HG02970 (cell line): ENCODE measurements around the gene CYBA.
"Not testable (repeated sequence)": the region's sequence is repeated elsewhere in the genome, so short reads cannot be mapped to it uniquely, and the experiment has no call there.

Experiments
- ATAC-seq: cut with Tn5 transposase; IDR thresholded peaks from one replicate; pipeline ENCODE4 v1.9.1; 2021; ENCODE audit warnings: mild to moderate bottlenecking, moderate library complexity, moderate number of reproducible peaks; ENCODE audit not compliant: unreplicated experiment, low FRiP score

Gene CYBA

GRCh38 chr16:88686439-88687253, 35.8 kb upstream of the CYBA start, which contains the start of gene SNAI3:
SNAI3 (minus strand) TSS chr16:88686507; CDS start chr16:88686406, 101 bp downstream.
- ATAC-seq, result peak; percentile 74

GRCh38 chr16:88686062-88686438, 35.2 kb upstream of the CYBA start:
- ATAC-seq, result peak; percentile 12

GRCh38 chr16:88685156-88686061, 34.6 kb upstream of the CYBA start:
- no peak for ATAC-seq

GRCh38 chr16:88684569-88685155, 33.8 kb upstream of the CYBA start:
- ATAC-seq, result no peak

- peak; percentile 45 for ATAC-seq
Measured at GRCh38 chr16:88681709-88682451, 31.0 kb upstream of the CYBA start.

- ATAC-seq, result peak; percentile 6
Measured at GRCh38 chr16:88681084-88681680, 30.3 kb upstream of the CYBA start.

- ATAC-seq, result no peak
Measured at GRCh38 chr16:88680554-88681083, 29.8 kb upstream of the CYBA start.

GRCh38 chr16:88678224-88678979, 27.5 kb upstream of the CYBA start:
- no peak for ATAC-seq

- no peak for ATAC-seq
Measured at GRCh38 chr16:88677721-88678120, 26.9 kb upstream of the CYBA start.

GRCh38 chr16:88676502-88677242, 25.8 kb upstream of the CYBA start:
- ATAC-seq, result no peak

- no peak for ATAC-seq
Measured at GRCh38 chr16:88673716-88674379, 23.0 kb upstream of the CYBA start.

GRCh38 chr16:88672776-88673175, 21.9 kb upstream of the CYBA start:
- ATAC-seq, result no peak

- no peak for ATAC-seq
Measured at GRCh38 chr16:88671806-88672205, 21.0 kb upstream of the CYBA start.

GRCh38 chr16:88669980-88670379, 19.1 kb upstream of the CYBA start:
- no peak for ATAC-seq

- not testable (repeated sequence) for ATAC-seq
Measured at GRCh38 chr16:88669493-88669892, 18.6 kb upstream of the CYBA start.

- no peak for ATAC-seq
Measured at GRCh38 chr16:88667461-88667860, 16.6 kb upstream of the CYBA start.

- ATAC-seq, result no peak
Measured at GRCh38 chr16:88665570-88665969, 14.7 kb upstream of the CYBA start.

GRCh38 chr16:88665148-88665547, 14.3 kb upstream of the CYBA start:
- ATAC-seq, result no peak
